CD4-positive, alpha-beta T cell treated with Interferon gamma for 1 hour (primary cell): Measurements from ENCODE around the gene NHERF2.

ENCODE experiments used
- DNase-seq: peaks from one replicate; pipeline ENCODE4 v3.0.0-alpha.2; 2020

The NHERF2 gene

DNA sequence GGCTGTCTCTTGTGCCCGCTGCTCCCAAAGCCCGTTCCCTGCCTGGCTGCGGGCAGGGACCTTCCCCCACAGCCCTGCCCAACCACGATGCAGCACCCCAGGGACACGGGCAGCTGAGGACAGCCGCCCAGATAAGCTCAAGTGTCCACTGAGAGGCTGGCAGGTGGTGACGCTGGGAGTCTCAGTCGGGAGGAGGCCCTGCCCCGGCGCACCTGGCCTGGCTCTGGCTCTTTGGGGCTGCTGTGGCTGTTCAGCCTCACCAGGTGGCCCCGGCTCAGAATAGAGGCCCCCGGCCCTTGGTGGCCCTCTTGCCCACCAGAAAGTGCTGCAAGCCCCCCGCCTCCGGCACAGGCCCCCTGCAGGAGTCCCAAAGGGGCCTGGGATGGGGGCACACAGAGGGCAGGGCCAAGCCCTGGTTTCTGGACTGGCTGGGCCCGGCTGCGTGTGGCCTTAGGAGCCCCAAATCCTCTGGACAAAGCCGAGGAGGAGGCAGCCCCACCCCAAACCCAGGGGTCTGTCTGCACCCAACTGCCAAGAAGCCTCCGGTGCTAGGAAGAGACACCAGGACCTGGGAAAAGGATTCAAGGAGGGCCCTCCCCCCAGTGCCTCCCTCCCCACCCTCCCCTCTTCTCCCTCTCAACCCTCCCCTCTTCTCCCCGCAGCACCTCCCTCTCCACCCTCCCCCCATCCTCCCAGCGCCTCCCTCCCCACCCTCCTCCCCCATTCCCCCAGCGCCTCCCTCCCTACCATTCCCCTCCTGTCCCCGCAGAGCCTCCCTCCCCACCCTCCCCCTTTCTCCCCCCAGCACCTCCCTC is 15.7 kb downstream of the NHERF2 start:
- no peak for DNase-seq

DNA sequence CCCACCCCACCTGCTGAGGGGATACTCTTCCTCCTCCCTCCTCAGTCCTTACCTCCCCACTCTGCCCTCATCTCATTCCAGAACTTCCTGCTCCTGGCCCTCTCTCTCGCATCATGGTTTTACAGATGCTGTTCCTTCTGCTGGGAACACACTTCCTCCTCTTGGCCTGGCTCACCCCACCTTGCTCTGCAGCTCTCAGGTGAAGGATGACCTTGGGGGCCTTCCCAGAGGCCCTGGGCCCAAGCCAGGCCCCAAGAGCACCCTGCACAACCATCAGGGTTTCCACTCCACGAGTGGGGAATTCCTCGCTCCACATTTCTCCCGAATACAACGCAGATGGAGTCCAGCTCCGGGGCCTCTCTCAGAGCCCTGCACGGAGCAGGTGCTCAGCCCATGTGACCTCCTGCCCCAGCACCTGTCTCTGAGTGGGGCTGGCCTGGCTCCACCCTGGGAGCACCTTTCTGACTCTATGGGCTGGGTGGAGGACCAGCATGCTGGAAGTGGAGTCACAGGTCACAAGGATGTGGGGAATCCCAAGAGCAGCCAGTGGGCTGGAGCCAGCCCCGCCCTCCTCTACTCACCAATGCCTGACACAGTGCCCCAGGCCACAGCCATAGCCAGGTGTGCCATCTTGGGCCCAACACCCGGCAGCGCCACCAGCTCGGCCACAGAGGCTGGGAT is 16.4 kb downstream of the NHERF2 start:
- DNase-seq: no peak

DNA sequence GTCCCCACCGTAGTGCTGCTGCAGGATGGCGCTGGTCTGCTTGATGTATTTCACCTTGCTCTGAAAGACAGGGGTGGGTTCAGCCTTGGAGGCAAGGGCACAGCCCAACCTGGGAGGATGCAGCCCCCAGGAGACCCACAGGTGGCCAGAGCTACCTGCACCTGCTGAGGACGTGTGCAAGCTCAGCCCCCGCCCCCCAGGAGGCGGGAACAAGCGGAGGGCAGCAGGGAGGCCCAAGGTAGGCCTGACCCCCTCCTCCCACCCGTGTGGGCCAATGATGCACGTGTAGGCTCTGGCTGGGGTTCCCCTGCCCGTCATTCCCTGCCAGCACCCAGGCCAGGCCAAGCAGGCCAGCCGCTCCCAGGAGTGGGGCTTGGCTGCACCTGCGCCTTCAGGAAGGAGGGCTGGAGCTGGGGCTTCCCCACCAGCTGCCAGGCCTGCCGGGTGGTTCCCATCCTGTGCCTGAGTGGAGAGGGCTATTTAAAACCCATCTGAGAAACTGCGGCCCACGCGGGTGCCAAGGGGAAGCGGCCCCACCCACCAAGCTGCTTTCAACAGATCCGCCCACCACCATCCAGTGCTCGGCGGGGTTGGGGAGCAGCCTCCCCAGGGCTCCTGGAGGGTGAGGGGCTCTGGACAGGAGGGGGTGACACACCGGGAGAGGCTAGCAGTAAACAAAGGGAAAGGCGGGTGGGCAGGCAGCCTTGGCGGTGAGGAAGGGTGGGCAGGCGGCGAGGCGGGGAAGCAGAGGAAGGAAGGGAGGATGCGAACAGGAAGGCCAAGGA is 17.2 kb downstream of the NHERF2 start:
- DNase-seq: no peak

DNA sequence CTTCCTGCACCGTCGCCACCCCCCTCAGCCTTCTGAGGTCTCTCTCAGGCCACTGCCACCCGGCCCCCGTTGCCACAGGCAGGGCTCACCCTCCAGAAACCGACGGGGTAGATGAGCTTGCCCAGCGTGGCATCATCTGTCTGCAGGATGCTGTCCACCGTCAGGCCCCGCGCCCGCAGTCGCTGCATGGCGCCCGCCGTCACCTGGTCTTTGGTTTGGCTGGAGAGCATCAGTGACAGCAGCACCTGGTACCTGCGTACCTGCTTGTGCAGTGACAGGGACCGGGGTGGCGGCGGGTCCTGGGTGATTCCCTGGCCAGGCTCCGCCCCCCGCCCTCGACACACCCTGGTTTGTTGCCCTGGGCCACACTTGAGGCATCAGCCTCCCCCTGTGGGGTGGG is 17.8 kb downstream of the NHERF2 start:
- DNase-seq: no peak

DNA sequence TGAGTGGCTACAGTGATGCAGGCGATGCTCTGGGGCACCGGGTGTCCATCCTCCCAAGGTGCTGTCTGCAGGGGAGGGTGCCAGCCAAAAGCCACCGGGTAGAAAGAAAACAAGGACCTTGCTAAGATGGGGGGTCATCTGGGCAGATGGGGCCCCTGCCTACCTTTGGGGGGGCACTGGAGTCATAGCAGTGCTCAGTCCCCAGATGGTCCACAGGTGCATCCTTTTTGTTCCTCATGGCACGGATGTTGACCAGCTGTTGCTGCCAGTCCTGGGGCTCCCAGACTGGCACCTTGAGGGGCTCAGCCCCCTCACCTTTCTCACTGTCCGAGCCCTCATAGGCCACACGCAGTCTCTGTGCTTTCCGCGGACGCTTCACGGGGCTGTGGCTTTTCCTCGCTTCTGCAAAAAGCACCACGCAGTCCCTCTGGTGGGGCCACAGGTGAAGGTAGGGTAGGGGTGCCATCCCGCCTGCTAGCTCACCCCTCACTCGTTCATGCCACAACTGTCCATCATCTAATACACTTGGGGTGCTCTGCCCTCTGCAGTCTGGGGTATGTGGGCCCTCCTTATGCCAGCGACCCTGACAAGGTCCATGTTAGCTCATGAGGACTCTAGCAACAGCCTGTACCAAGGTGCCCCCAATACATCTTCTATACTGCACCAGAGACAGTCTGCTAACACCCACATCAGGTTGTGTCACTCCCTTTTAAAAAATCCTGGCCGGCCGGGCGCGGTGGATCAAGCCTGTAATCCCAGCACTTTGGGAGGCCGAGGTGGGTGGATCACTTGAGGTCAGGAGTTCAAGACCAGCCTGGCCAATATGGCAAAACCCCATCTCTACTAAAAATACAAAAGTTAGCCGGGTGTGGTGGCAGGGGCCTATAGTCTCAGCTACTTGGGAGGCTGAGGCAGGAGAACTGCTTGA is 19.5 kb downstream of the NHERF2 start:
- no peak for DNase-seq

DNA sequence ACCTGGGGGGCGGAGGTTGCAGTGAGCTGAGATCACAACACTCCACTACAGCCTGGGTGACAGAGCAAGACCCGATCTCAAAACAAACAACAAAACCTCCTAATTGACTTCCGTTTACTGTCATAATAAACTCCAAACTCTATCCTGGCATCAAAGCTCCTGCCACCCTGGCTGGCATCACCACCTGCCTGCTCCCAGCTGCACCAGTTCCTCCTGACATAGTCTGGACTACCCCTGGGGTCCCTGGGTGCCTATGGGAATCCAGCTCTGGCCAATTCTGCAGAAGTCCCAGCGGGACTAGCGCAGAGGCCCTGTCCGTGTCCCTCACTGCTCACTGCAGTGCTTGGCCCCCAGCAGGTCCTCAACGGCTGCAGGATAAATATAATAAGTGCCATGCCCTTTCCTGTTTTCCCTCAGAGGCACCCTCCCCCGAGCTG is 20.2 kb downstream of the NHERF2 start:
- no peak for DNase-seq

DNA sequence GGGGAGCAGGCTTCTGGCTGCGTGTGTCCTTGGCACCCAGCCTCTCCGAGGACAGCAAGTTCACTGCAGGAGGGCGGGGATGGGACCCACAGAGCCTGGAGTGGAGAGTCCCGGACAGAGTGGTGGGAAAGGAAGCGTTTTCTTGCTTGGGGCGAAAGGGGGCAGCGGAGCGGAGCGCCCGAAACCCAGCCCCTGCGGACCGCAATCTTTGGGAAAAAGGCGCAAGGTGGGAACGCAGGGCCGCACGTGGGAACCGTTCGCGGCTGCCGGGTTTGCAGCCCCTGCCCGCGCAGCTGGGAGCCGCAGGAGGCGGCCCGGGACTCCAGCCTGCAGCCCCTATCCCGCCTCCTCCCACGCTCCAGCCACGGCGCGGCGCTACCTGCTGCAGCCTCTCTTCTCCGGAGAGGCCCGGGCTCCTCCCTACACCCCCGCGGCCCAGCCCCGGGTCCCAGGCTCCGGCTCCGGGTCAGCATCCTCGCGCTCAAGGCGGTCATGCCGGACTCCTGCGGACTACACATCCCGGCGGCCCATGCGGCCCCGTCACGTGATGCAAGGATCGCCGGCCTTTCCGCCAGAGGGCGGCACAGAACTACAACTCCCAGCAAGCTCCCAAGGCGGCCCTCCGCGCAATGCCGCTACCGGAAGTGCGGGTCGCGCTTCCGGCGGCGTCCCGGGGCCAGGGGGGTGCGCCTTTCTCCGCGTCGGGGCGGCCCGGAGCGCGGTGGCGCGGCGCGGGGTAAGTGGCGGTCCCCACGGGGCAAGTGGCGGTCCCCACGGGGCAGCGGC is 20.8 kb downstream of the NHERF2 start, which contains the start of the genes NTHL1 and TSC2:
TSS of gene NTHL1 (minus strand) at position 505 of the 786 bp plus-strand sequence. CDS start at position 494, 11 bp downstream.
TSS of gene TSC2 (plus strand) at position 656 of the 786 bp plus-strand sequence. CDS start 631 bp downstream, outside the sequence.
- peak; percentile 92 for DNase-seq

DNA sequence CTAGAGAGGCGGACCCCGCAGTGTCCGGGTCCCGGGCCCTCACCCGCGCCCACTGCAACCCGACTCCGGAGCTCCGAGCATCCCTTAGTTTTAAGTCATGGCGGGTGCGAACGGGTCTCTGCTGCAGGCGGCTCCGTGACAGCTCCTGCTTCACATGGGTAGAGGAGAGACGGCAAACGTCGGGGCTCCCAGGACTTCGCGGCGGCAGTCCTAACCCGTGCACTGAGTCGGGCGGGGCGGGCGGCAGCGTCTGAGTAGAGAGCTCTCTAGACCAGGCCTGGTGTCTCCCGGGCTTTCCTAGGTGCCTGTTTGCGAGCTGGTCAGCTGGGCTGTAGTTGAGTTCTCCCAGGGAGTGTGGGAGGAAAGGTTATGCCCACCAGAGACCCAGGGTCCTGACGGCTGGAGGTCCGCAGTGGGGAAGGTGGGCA is 21.4 kb downstream of the NHERF2 start:
- DNase-seq: no peak

DNA sequence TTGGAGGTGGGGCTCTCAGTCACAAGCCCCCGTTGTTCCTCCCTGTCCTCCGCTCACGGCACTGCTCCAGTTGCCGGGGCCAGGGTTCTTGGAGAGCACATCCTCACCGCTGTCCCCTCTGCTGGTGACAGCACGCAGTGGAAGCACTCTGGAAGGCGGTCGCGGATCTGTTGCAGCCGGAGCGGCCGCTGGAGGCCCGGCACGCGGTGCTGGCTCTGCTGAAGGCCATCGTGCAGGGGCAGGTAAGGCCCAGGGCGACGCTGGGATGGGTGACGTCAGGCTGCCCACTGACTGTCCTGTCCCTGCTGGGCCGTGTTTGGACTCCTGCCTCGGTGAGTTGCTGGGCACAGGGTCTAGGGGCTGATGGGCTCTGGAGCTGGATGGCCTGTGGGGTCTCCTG is 26.5 kb downstream of the NHERF2 start:
- DNase-seq: no peak

DNA sequence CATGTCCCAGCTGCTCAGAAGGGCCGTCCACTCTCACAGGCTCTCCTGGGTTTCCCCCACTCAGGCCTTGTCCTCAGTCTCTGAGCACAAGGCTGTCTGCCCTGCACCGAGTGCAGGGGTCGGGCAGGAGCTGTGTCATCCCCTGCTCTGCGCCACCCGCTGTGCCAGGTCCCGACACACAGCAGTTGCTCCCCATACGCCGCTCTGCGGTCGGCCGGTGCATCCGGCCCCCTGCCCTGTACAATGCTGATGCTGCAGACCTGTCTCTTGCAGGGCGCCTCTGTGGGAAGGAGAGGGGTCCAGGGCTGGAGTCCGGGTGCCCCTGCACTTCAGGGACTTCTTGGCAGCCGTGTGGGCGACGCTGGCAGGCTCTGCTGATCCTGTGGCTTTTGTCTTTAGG is 27.2 kb downstream of the NHERF2 start:
- no peak for DNase-seq

DNA sequence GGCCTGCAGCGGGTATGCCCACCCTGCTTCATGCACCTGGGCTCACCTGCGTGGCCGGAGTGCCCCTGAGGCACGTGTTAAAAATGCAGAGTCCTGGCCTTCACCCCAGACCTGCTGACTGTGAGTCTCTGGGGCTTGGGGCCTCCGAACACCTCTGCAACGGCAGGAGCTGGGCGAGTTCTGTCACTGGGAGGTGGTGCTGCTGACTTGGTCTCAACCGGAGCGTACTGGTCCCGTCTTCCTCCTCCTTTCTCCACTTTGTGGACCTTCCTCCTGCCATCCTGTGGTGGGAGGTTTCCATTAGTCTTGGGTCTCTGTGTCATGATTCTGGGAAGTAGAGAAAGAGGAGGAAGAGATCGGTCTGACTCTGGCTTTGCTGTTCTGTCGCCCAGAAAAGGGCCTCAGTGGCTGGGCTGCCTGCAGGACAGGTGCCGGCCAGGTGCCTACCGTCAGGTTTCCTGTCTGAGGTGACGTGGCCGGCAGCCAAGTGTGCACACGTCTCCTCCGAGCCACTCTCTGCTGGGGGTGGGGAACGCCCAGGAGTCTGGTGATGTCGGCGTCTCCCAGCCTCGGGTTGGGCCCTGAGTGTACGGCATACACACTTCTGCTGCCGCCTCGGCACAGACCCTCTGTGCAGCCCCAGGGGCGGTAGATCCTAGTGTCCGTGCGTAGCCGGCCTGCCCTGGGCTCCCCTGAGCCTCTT is 28.0 kb downstream of the NHERF2 start:
- DNase-seq: no peak

DNA sequence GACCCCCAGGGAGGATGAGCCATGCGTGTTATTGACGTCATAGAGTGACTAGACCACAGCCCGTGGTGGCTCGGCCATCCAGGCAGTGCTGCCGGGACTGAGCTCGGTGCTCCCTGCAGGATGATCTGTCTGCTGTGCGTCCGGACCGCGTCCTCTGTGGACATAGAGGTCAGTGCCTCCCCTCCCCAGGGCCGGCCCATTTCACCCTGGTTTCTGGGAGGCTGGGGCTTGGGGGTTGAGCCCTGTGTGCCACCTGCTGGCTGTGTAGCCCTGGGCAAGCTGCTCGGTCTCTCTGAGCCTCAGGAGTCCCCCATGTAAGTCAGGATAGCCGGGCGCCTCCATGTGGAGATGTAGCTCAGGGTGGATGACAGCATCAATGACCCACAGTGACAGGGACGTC is 29.4 kb downstream of the NHERF2 start:
- no peak for DNase-seq

DNA sequence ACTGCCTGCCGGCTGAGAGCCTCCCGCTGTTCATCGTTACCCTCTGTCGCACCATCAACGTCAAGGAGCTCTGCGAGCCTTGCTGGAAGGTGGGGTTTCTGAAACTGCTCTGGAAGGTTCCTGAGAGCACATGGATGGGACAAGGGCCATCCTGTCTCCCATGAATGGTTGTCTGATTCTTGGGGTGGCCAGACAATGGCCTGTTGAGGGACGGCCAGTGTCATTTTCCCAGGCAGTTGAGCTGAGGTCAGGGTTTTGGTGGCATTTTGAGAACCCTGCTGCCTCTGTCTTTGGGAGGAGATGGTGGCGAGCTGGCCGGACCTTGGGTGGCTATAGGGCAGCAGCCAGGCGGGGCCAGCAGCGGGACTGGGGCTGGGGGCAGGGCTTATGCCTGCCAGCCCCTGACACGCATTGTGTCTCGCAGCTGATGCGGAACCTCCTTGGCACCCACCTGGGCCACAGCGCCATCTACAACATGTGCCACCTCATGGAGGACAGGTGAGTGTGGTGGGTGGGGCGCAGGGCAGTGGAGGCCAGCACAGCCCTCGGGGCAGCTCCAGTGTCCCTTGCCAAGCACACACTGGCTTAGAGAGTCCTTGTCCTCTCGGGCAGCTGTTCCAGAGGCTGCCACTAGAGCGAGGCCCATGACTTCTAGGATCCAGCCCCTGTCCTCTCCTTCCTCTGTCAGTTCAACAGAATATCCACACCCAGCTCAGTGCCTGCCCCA is 30.1 kb downstream of the NHERF2 start:
- no peak for DNase-seq

DNA sequence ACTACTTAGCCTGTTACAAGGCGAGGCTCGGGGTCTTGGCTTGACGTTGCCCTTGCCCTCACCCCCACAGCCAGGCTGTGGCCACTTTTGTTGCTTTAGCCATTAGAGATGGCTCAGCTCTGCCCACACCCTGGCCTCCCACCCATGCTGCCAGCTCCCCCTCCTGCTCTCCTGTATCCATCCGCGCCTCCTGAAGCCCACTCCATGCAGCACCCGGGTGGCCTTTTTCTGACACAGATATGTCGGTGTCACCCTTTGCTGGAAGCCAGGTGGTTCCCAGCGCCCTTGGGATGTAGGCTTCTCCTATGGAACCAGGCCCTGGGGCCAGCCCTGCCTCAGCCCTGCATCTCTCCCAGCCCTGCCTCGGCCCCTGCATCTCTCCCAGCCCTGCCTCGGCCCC is 30.7 kb downstream of the NHERF2 start:
- no peak for DNase-seq

DNA sequence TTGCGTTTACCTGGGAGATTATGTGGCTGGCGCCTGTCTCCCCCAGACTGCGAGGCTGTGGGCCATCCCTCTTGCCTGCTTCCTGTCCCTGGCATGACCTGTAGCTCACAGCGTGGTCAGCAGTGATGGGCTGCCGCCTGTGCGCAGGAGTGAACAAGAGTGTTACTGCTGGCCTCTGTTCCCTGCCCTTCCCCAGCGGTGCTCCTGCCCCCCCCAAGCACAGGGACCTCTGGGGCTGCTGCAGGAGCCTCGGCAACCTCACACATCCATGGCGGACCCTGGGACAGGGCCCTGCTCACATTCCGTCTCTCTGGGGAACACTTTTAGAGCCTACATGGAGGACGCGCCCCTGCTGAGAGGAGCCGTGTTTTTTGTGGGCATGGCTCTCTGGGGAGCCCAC is 31.7 kb downstream of the NHERF2 start:
- DNase-seq: no peak

DNA sequence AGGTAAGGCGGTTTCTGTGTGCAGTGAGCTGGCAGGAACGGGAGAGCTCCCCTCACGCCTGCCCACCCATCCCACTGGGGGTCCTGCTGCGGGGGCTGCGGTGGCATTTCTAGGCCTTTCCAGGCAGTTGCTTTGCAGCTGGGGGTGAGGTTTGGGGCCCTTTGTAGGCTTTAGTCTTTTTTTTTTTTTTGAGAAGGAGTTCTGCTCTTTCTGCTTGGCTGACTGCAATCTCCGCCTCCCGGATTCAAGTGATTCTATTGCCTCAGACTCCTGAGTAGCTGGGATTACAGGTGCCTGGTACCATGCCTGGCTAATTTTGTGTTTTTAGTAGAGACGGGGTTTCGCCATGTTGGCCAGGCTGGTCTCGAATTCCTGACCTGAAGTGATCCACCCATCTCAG is 32.2 kb downstream of the NHERF2 start:
- DNase-seq: no peak

DNA sequence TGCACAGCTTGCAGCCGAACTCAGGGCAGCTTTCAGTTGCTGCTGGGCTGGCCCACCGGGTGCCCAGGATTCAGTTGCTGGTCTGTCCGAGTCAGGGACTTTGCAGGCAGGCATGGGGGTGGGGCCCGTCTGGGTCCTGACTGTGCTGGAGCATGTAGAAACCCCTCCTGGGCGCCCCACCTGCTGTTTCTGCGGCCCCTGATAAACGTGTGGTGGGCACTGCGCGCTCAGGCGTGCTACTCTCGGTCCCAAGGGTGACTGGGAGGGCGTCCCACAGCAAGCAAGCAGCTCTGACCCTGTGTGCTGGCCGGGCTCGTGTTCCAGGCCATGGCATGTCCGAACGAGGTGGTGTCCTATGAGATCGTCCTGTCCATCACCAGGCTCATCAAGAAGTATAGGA is 33.6 kb downstream of the NHERF2 start:
- no peak for DNase-seq

DNA sequence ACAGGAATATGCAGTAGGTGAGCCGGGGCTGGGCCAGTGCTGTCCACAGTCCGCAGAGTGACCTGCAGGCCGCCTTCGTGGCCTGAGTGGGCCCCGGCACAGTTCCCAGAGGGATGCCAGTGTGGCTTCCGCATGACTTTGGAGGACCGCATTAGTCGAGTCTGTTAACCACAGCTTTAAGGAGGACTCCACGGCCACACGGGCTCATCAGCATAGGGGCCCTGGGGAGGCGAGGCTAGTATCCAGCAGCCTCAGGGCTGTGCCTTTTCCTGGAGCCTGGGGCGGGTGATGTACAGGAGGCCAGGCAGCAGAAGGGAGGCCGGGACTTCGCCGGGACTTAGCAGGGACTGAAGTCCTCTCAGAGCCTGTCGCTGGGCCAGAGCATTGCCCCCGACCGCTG is 34.3 kb downstream of the NHERF2 start:
- DNase-seq: no peak

DNA sequence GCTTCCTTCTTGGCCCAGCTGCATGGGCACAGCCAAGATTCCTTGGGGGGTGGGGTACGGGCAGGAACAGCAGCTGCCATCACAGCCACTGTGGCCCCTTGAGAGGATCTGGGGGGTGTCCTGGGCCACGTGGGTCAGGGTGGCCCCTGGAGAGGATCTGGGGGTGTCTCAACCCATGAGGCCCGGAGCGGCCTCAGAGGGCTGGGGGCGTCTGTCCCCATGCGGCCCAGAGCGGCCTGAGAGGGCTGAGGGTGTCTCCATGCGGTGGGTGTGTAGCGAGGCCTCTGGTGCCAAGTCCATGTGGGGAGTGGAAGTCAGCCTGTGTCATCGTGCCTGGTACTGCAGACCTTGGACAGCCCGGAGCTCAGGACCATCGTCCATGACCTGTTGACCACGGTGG is 34.8 kb downstream of the NHERF2 start:
- DNase-seq: no peak

DNA sequence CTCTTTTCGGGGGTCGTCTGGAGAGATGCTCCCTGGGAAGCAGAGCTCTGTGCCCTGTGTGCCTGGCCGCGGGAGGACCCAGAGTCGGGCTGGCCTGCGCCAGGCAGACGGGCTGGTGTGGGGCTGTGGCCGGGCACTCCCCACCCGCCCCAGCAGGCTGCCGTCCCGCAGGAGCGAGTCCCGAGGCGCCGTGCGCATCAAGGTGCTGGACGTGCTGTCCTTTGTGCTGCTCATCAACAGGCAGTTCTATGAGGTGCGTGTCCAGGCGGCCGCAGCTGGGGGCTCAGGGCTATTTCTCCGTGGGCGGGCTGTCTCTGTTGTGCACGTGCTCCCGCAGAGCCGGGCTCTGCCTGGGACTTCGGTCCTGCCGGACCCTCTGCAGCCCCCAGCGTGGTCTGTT is 36.1 kb downstream of the NHERF2 start:
- no peak for DNase-seq
